Tibial artery (tissue), 4 donors: ENCODE results near the gene NFAT5.
"Not testable (repeated sequence)": the region's sequence is repeated elsewhere in the genome, so short reads cannot be mapped to it uniquely, and the experiment has no call there.

ENCODE experiments used
- DNase-seq, 2 donors: peaks; one replicate each; pipeline ENCODE4 v3.0.0-alpha.2; 2019
- H3K27ac ChIP-seq, 2 donors: fragments of 200-600 bp; sonication (generic) in 1 of 2; 1 replicate in 1 of 2; 2 replicates in 1 of 2; pipeline ENCODE4 v1.5.1; 2018 to 2019; ENCODE audit warnings: mild to moderate bottlenecking in 1 of 2
- H3K27me3 ChIP-seq, 2 donors: fragments of 200-600 bp; sonication (generic) in 1 of 2; one replicate each; pipeline versions ENCODE4 v1.5.1 to v1.6.0; 2016 to 2019
- H3K36me3 ChIP-seq, 3 donors: fragments of 200-600 bp; sonication (generic) in 2 of 3; one replicate each; pipeline ENCODE4 v1.5.1; 2016 to 2019; ENCODE audit warnings: mild to moderate bottlenecking in 2 of 3
- H3K4me1 ChIP-seq, 4 donors: fragments of 200-600 bp; sonication (generic) in 2 of 4; 1 replicate in 3 of 4; 2 replicates in 1 of 4; pipeline ENCODE4 v1.5.1; 2016 to 2019
- H3K4me3 ChIP-seq, 2 donors: fragments of 200-600 bp; sonication (generic) in 1 of 2; 1 replicate in 1 of 2; 2 replicates in 1 of 2; pipeline ENCODE4 v1.5.1; 2018 to 2019; ENCODE audit warnings: mild to moderate bottlenecking in 2 of 2
- H3K9me3 ChIP-seq, 3 donors: fragments of 200-600 bp; sonication (generic) in 1 of 3; one replicate each; pipeline ENCODE4 v1.5.1; 2016 to 2019
- intact Hi-C: fragments of 100-400 bp; cut with DNase I; formaldehyde crosslinking; loops from one replicate; pipeline ENCODE4 v1.15.0; 2023; ENCODE audit warnings: low total_unique reads
- TF ChIP-seq, protein P1 (sequence below), 2 experiments: fragments of 200-600 bp in 1 of 2; fragments of 450-650 bp in 1 of 2; IDR thresholded peaks; one replicate each; pipeline ENCODE4 v1.5.1; 2017 to 2019; ENCODE audit warnings: antibody characterized with exemption in 2 of 2, mild to moderate bottlenecking in 1 of 2, moderate library complexity in 1 of 2

The NFAT5 gene

DNA sequence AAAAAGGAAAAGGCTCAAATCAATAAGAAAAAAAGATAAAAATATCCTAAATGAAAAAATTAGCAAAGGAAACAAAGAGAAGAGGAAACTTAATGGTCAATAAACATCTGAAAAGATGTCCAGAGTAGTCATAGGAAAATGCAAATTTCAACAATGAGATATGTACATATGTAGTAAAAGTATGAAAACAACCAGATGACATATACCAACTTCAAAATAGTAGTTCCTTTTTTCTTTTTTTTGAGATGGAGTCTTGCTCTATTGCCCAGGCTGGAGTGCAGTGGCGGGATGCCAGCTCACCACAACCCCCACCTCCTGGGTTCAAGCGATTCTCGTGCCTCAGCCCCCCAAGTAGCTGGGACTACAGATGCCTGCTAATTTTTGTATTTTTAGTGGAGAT, 21.7 kb upstream of the NFAT5 start:
- TF ChIP-seq, protein P1, sequence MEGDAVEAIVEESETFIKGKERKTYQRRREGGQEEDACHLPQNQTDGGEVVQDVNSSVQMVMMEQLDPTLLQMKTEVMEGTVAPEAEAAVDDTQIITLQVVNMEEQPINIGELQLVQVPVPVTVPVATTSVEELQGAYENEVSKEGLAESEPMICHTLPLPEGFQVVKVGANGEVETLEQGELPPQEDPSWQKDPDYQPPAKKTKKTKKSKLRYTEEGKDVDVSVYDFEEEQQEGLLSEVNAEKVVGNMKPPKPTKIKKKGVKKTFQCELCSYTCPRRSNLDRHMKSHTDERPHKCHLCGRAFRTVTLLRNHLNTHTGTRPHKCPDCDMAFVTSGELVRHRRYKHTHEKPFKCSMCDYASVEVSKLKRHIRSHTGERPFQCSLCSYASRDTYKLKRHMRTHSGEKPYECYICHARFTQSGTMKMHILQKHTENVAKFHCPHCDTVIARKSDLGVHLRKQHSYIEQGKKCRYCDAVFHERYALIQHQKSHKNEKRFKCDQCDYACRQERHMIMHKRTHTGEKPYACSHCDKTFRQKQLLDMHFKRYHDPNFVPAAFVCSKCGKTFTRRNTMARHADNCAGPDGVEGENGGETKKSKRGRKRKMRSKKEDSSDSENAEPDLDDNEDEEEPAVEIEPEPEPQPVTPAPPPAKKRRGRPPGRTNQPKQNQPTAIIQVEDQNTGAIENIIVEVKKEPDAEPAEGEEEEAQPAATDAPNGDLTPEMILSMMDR (IDR thresholded peaks at IDR 0.05): no peak
- intact Hi-C loops: no loop called here

DNA sequence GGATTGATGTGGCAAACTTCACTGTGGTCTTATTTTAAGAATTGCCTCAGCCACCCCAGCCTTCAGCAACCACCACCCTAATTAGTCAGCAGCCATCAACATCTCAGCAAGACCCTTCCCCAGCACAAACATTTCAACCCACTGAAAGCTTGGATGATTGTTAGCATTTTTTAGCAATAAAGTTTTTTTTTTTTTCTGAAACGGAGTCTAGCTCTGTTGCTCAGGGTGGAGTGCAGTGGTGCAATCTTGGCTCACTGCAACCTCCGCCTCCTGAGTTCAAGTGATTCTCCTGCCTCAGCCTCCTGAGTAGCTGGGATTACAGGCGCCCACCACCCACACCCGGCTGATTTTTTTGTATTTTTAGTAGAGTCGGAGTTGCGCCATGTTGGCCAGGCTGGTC, 19.1 kb upstream of the NFAT5 start:
- H3K27me3 ChIP-seq: peaks cover 0 to 22% of the 10 kb centered on the region in 2 donors
- H3K4me1 ChIP-seq, H3K9me3 ChIP-seq, intact Hi-C loops, H3K36me3 ChIP-seq, DNase-seq, H3K27ac ChIP-seq, H3K4me3 ChIP-seq: not testable (repeated sequence)

More for the DNA sequence above, 21.7 kb upstream of the NFAT5 start:
- H3K36me3 ChIP-seq: no peaks in the 10 kb centered on the region
- peaks cover 0 to under 1% of the 10 kb centered on the region in 2 donors for H3K27me3 ChIP-seq
- H3K27ac ChIP-seq: no peak overlapping the region
- DNase-seq: no peak
- H3K4me1 ChIP-seq: no peaks in the 10 kb centered on the region
- no peaks in the 10 kb centered on the region for H3K9me3 ChIP-seq
- H3K4me3 ChIP-seq: no peak overlapping the region

DNA sequence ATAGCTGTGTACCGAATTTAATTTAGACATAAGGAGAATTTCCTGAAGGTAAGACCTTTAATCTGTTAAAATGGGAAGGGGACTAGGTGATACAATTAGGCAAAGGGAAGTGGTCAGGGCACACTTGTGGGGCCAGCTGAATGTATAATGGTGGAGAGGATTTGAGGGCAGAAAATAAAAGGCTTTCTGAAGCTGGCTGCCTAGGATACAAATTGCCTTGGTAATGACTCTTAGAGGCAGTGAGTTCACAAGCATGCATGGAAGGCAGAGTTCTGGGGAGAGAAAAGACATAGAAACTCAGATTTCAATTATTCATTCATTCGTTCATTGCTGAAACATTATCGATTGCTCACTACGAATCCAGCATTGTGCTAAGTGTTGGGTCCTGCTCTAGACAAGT, 12.4 kb upstream of the NFAT5 start:
- H3K36me3 ChIP-seq: no peaks in the 10 kb centered on the region
- H3K4me1 ChIP-seq: no peaks in the 10 kb centered on the region
- intact Hi-C loops: no loop called here
- H3K27ac ChIP-seq: no peak overlapping the region
- H3K4me3 ChIP-seq: no peak overlapping the region
- TF ChIP-seq, protein P1 (IDR thresholded peaks at IDR 0.05): no peak
- peaks cover 0 to 27% of the 10 kb centered on the region in 2 donors for H3K27me3 ChIP-seq
- H3K9me3 ChIP-seq: no peaks in the 10 kb centered on the region
- DNase-seq: no peak

DNA sequence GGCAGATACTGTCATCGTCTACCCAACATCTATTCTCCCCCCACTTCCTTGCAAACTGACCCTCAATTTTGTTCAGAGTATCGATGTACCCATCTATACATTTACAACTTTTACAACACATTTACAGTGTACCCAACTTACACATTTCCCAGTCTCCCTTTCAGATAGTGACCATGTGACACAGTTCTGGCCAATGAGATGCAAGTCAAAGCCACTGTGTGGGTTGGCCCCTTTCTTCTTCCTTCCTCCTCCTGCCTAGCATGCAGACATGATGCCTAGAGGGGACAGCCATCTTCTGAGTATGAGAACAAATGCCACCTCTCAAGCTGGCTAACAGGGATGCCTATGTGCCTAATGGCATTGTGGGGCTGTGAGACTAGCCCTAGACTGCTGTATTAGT, 11.3 kb upstream of the NFAT5 start:
- H3K9me3 ChIP-seq: no peaks in the 10 kb centered on the region
- intact Hi-C loops: no loop called here
- TF ChIP-seq, protein P1 (IDR thresholded peaks at IDR 0.05): no peak

DNA sequence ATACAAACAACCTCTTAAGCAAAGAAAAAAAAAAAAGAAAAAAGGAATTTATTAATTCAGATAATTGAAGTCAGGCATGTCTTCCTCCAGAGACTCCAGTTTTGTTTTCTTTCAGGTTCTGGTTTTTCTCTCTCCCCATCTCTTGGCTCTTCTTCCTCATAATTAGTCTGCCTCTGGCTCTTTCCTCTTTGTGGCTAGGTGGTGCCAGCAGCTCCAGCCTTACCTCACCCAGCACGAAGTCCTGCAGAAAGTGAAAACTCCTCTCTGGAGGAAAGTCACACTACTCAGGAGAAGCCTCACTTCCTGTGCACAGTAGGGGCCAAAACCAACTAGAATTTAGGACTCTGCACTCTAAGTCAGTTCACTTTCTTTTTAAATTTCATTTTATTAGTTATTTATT, 10.3 kb upstream of the NFAT5 start:
- H3K36me3 ChIP-seq: no peaks in the 10 kb centered on the region
- no peaks in the 10 kb centered on the region for H3K9me3 ChIP-seq
- H3K27ac ChIP-seq: no peak overlapping the region
- intact Hi-C loops: no loop called here
- peaks cover 0 to 17% of the 10 kb centered on the region in 2 donors for H3K27me3 ChIP-seq
- TF ChIP-seq, protein P1 (IDR thresholded peaks at IDR 0.05): no peak
- no peaks in the 10 kb centered on the region for H3K4me1 ChIP-seq
- DNase-seq: no peak
- H3K4me3 ChIP-seq: no peak overlapping the region

More for the DNA sequence above, 11.3 kb upstream of the NFAT5 start:
- DNase-seq: no peak
- Histone ChIP-seq H3K27ac (no peak overlapping the region), H3K4me1 (no peaks in the 10 kb centered on the region), H3K36me3 (no peaks in the 10 kb centered on the region), H3K27me3 (peaks cover 0 to 22% of the 10 kb centered on the region in 2 donors), H3K4me3 (no peak overlapping the region)

DNA sequence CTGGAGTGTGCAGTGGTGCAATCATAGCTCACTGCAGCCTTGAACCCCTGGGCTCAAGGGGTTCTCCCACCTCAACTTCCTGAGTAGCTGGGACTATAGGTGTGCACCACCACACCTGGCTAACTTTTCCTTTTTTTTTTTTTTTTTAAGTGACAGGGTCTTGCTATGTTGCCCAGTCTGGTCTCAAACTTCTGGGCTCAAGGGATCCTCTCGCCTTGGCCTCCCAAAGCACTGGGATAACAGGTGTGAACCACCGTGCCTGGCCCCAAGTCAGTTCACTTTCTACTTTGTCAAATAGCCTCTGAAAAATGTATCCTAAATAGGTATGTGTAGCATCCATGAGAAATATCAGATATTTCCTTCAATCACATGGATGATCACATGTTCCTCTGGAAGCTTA, 9.9 kb upstream of the NFAT5 start:
- H3K4me3 ChIP-seq: no peak overlapping the region
- H3K4me1 ChIP-seq: no peaks in the 10 kb centered on the region
- no peaks in the 10 kb centered on the region for H3K36me3 ChIP-seq
- peaks cover 0 to 13% of the 10 kb centered on the region in 2 donors for H3K27me3 ChIP-seq
- H3K9me3 ChIP-seq: no peaks in the 10 kb centered on the region
- intact Hi-C loops: no loop called here
- no peak for DNase-seq
- H3K27ac ChIP-seq: no peak overlapping the region
- TF ChIP-seq, protein P1 (IDR thresholded peaks at IDR 0.05): no peak
